HG02973 (cell line): ENCODE measurements around the gene CENPH.
"Not testable (repeated sequence)": the region's sequence is repeated elsewhere in the genome, so short reads cannot be mapped to it uniquely, and the experiment has no call there.

Experiments
- ATAC-seq: cut with Tn5 transposase; IDR thresholded peaks from one replicate; pipeline ENCODE4 v1.9.1; 2021; ENCODE audit warnings: moderate library complexity; ENCODE audit not compliant: unreplicated experiment

Gene CENPH

GRCh38 chr5:69245031-69245430, 55.6 kb downstream of the CENPH start:
- no peak for ATAC-seq

- no peak for ATAC-seq
Measured at GRCh38 chr5:69248019-69248418, 58.6 kb downstream of the CENPH start.

GRCh38 chr5:69250593-69250992, 61.2 kb downstream of the CENPH start:
- no peak for ATAC-seq

GRCh38 chr5:69252437-69252836, 63.1 kb downstream of the CENPH start:
- no peak for ATAC-seq

GRCh38 chr5:69255940-69256339, 66.6 kb downstream of the CENPH start:
- ATAC-seq, result not testable (repeated sequence)

GRCh38 chr5:69257577-69257976, 68.2 kb downstream of the CENPH start:
- no peak for ATAC-seq
